ENCODE measurements around the gene CDK5.
"Not testable (repeated sequence)": the region's sequence is repeated elsewhere in the genome, so short reads cannot be mapped to it uniquely, and the experiment has no call there.

- TF ChIP-seq CTCF (CRISPR knock-in tag; IDR thresholded peaks at IDR 0.05); SOX6 (IDR thresholded peaks at IDR 0.05); SOX6 (CRISPR knock-in tag; IDR thresholded peaks at IDR 0.05); ATF3 (CRISPR knock-in tag; IDR thresholded peaks at IDR 0.05); HNRNPH1 (optimal IDR thresholded peaks at IDR 0.05; ENCODE audit: low read depth, low read length); KDM5A (IDR thresholded peaks at IDR 0.05; ENCODE audit: borderline replicate concordance, low read length); POLR2A (IDR thresholded peaks at IDR 0.05; ENCODE audit: insufficient read depth in 1 of 2, low read depth in 2 of 2, low read length in 2 of 2); TAF15 (IDR thresholded peaks at IDR 0.05; ENCODE audit: low read depth, low read length, poor library complexity, severe bottlenecking); AHR (CRISPR knock-in tag; IDR thresholded peaks at IDR 0.05): not testable (repeated sequence)
These were observed 14.2 kb downstream of the CDK5 start for GRCh38 chr7:151043449-151043848.

All from HepG2 (cell line).